GM06990 (cell line): Measurements from ENCODE around the gene GAGE10.
A peak's percentile ranks its signal among the peaks of the same experiment; 100 is the strongest.
"Not testable (repeated sequence)": the region's sequence is repeated elsewhere in the genome, so short reads cannot be mapped to it uniquely, and the experiment has no call there.

Experiments used
- DNase-seq: peaks from one replicate; pipeline ENCODE4 v3.0.0-alpha.2; 2011; ENCODE audit not compliant: insufficient read length; ENCODE audit errors: extremely low read depth
- H3K27me3 ChIP-seq: replicated peaks from 2 replicates; pipeline ENCODE4 v1.6.0; 2011; ENCODE audit warnings: low read length; ENCODE audit not compliant: control insufficient read depth, insufficient read depth
- H3K36me3 ChIP-seq: 2 replicates; pipeline ENCODE4 v1.5.1; 2011; ENCODE audit warnings: low read length; ENCODE audit not compliant: control insufficient read depth, insufficient read depth
- H3K4me3 ChIP-seq: replicated peaks from 2 replicates; pipeline ENCODE4 v1.5.1; 2011; ENCODE audit warnings: low read depth, mild to moderate bottlenecking, control low read depth, low read length
- CTCF ChIP-seq: IDR thresholded peaks from 2 replicates; pipeline ENCODE4 v1.5.1; 2011; ENCODE audit warnings: low read length, control low read depth, mild to moderate bottlenecking, inconsistent platforms; ENCODE audit not compliant: insufficient read depth, poor library complexity, severe bottlenecking

The GAGE10 gene

DNA sequence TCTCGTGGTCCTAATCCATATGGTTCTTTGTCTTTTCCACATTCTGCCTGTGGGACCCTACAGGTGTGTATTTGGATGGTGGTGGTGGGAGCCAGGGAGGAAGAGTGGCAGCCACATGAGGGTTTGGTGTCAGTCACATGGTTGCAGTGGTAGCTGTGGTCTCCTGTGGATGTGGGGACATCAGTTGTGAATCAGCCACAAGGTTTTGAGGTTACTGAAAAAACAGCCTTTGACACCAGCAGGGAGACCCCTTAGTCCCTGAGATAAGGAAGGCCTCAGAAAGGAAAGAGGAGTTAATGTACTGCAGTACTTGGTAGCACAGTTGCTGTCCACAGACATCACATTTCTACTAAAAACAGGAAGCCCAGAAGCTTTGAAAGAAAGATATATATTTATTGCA lies 15.8 kb upstream of the GAGE10 start:
- DNase-seq = no peak
- Histone ChIP-seq H3K4me3 (no peak overlapping the region), H3K36me3 (no peaks in the 10 kb centered on the region; the same call in 1 of the 2 replicates), H3K27me3 (no peaks in the 10 kb centered on the region)
- no peak for TF ChIP-seq CTCF

GRCh38 chrX:49290215-49290614 lies 13.2 kb upstream of the GAGE10 start:
- DNase-seq = no peak
- no peaks in the 10 kb centered on the region for H3K27me3 ChIP-seq
- TF ChIP-seq CTCF = no peak

GRCh38 chrX:49291615-49292337 lies 11.7 kb upstream of the GAGE10 start:
- DNase-seq = peak; percentile 21
- H3K4me3 ChIP-seq = no peak overlapping the region
- no peaks in the 10 kb centered on the region for H3K27me3 ChIP-seq
- peak; percentile 68 for TF ChIP-seq CTCF
- no peaks in the 10 kb centered on the region for H3K36me3 ChIP-seq

More at GRCh38 chrX:49290215-49290614, 13.2 kb upstream of the GAGE10 start:
- H3K36me3 ChIP-seq = no peaks in the 10 kb centered on the region
- no peak overlapping the region for H3K4me3 ChIP-seq

DNA sequence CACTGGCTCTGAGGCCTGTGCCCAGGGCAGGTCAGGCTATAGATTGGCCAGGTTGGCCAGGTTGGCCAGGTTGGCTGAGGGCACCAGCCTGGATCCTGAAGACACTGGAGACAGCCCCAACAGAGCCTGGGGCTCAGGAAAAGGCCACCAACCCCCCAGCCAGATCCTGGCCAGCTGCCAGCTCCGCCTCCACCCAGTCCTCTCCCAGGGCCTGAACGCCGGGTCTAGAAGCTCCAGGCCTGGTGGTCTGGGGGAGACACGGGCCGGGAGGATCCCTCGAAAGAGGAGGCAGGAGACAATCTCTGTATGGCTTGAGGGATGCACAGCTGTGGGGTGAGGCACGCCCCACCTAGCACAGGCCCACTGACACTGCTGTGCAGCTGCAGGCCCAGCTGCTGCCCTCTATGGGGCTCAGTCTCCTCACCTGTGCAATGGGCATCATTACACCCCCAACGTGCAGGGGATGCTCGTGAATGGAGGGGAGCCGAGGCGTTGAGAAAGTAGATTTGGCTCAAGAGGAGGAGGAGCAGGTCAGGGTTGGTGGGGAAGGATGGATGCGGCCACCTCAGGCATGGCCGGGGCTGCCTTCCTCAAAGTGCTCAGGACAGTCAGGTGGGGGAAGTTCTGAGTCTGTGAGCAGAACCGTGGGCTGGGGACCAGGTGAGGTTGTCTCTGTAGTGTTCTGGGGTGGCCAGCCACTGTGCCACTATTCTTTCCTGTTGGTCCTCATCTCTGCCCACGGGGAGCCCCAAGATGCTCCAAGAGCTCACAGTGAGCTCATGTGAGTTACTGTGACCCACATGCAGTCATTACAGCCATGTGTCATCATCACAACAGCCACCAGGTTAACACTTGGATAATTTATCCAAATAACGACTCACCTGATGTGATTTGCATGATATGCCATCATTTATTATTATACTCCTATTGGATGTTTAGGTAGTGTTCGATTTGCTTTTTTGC lies 10.8 kb upstream of the GAGE10 start:
- Histone ChIP-seq H3K27me3 (no peaks in the 10 kb centered on the region), H3K4me3 (no peak overlapping the region), H3K36me3 (no peaks in the 10 kb centered on the region)
- TF ChIP-seq CTCF = no peak
- no peak for DNase-seq

DNA sequence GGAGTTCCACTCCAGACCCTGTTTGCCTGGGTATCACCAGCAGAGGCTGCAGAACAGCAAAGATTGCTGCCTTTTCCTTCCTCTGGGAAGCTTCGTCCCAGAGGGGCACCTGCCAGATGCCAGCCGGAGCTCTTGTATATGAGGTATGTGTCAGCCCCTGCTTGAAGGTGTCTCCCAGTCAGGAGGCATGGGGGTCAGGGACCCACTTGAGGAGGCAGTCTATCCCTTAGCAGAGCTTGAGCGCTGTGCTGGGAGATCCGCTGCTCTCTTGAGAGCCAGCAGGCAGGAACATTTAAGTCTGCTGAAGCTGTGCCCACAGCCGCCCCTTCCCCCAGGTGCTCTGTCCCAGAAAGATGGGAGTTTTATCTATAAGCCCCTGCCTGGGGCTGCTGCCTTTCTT lies 4.2 kb upstream of the GAGE10 start:
- not testable (repeated sequence) for H3K36me3 ChIP-seq, H3K27me3 ChIP-seq, H3K4me3 ChIP-seq, DNase-seq

DNA sequence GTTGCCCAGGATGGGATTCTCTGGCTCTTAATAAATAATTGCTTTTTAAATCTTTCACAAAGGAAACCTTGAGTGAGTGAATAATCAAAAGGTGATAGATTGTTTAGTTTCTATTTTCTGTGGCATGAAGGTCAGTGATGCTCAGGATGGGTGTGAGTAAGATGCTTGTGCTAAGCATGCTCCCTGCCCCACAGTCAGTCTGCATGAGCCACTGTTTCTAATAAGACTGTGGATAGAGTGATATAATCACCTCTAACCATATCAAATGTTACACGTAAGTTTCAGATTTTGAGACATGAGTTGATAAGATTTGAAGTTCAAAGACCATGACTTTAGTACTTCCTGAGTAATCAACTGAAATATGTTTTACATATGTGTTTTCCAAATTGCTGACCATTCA lies 2.7 kb upstream of the GAGE10 start:
- no peak for TF ChIP-seq CTCF
- H3K36me3 ChIP-seq = no peaks in the 10 kb centered on the region
- no peak overlapping the region for H3K4me3 ChIP-seq
- H3K27me3 ChIP-seq = no peaks in the 10 kb centered on the region
- DNase-seq = no peak

- H3K4me3 ChIP-seq, H3K36me3 ChIP-seq, H3K27me3 ChIP-seq, DNase-seq: not testable (repeated sequence)
Observed at GRCh38 chrX:49307775-49308174, 4.3 kb downstream of the GAGE10 start.
